Fibroblast of mammary gland (primary cell): ENCODE data around the gene SLC12A7.
A peak's percentile ranks its signal among the peaks of the same experiment; 100 is the strongest.

Experiments used
- DNase-seq: peaks from one replicate; pipeline ENCODE4 v3.0.0-alpha.2; 2010; ENCODE audit warnings: low read depth
- H3K4me3 ChIP-seq: 2 replicates; pipeline ENCODE4 v1.5.1; 2011; ENCODE audit warnings: low read depth, mild to moderate bottlenecking, low read length, moderate library complexity; ENCODE audit not compliant: control insufficient read depth
- CTCF ChIP-seq: conservative IDR thresholded peaks from 2 replicates; pipeline ENCODE4 v1.5.1; 2011; ENCODE audit warnings: low read depth, low read length, inconsistent platforms; ENCODE audit not compliant: control insufficient read depth, insufficient read depth

Gene SLC12A7

GRCh38 chr5:1005904-1006655, 105.8 kb downstream of the SLC12A7 start:
- TF ChIP-seq CTCF, result no peak
- DNase-seq, result no peak
- H3K4me3 ChIP-seq, result no peak overlapping the region

- no peak overlapping the region for H3K4me3 ChIP-seq
- no peak for TF ChIP-seq CTCF
- no peak for DNase-seq
These were observed 106.5 kb downstream of the SLC12A7 start for GRCh38 chr5:1005249-1005851.

GRCh38 chr5:1004461-1005248, 107.2 kb downstream of the SLC12A7 start:
- DNase-seq, result peak; percentile 54
- H3K4me3 ChIP-seq, result peak overlapping the region; percentile 23
- TF ChIP-seq CTCF, result peak; percentile 12

- no peak for TF ChIP-seq CTCF
- peak; percentile 29 for DNase-seq
- H3K4me3 ChIP-seq, result no peak overlapping the region
These were observed 108.4 kb downstream of the SLC12A7 start for GRCh38 chr5:1003296-1003937.

GRCh38 chr5:1002836-1003235, 109.0 kb downstream of the SLC12A7 start:
- H3K4me3 ChIP-seq, result no peak overlapping the region
- no peak for DNase-seq
- no peak for TF ChIP-seq CTCF

- DNase-seq, result no peak
- H3K4me3 ChIP-seq, result no peak overlapping the region
- TF ChIP-seq CTCF, result no peak
These were observed 109.7 kb downstream of the SLC12A7 start for GRCh38 chr5:1002271-1002546.
